HL-60 (cell line): ENCODE data around the gene COTL1.

Experiments used
- GABPA ChIP-seq: IDR thresholded peaks from 2 replicates; pipeline ENCODE4 v1.6.1; 2012; ENCODE audit warnings: low read depth
- POLR2AphosphoS5 ChIP-seq: IDR thresholded peaks from 2 replicates; pipeline ENCODE4 v1.6.1; 2012; ENCODE audit warnings: low read depth
- SPI1 ChIP-seq: IDR thresholded peaks from 2 replicates; pipeline ENCODE4 v1.6.1; 2012; ENCODE audit warnings: low read depth, mild to moderate bottlenecking, borderline replicate concordance
- TF ChIP-seq, protein P1 (sequence below): IDR thresholded peaks from one replicate; pipeline ENCODE4 v1.5.1; 2011; ENCODE audit warnings: low read length, control low read depth, inconsistent platforms; ENCODE audit not compliant: insufficient read depth
- TF ChIP-seq, protein P2 (sequence below): IDR thresholded peaks from 2 replicates; pipeline ENCODE4 v1.6.1; 2012; ENCODE audit warnings: low read depth; ENCODE audit not compliant: insufficient replicate concordance

DNA sequence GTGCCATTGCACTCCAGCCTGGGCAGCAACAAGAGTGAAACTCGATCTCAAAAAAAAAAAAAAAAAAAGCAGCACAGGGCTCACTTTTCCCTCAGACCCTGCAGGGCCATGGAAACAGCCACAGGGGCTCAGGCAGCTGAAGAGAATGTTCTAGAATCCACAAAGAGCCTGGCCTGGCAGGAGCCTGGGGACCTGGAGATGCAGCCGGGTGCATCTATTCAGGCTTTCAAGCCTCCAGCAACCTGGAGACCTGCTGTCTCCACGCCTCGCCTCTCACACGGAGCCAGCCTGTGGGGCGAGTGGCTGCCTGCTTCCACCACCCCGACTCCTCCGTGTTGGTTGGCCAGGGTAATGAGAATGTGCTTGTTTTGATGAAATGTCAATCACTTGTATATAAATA, 69.4 kb downstream of the COTL1 start:
- TF ChIP-seq, protein P1, sequence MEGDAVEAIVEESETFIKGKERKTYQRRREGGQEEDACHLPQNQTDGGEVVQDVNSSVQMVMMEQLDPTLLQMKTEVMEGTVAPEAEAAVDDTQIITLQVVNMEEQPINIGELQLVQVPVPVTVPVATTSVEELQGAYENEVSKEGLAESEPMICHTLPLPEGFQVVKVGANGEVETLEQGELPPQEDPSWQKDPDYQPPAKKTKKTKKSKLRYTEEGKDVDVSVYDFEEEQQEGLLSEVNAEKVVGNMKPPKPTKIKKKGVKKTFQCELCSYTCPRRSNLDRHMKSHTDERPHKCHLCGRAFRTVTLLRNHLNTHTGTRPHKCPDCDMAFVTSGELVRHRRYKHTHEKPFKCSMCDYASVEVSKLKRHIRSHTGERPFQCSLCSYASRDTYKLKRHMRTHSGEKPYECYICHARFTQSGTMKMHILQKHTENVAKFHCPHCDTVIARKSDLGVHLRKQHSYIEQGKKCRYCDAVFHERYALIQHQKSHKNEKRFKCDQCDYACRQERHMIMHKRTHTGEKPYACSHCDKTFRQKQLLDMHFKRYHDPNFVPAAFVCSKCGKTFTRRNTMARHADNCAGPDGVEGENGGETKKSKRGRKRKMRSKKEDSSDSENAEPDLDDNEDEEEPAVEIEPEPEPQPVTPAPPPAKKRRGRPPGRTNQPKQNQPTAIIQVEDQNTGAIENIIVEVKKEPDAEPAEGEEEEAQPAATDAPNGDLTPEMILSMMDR: no peak
- TF ChIP-seq GABPA: no peak
- no peak for TF ChIP-seq POLR2AphosphoS5
- TF ChIP-seq, protein P2, sequence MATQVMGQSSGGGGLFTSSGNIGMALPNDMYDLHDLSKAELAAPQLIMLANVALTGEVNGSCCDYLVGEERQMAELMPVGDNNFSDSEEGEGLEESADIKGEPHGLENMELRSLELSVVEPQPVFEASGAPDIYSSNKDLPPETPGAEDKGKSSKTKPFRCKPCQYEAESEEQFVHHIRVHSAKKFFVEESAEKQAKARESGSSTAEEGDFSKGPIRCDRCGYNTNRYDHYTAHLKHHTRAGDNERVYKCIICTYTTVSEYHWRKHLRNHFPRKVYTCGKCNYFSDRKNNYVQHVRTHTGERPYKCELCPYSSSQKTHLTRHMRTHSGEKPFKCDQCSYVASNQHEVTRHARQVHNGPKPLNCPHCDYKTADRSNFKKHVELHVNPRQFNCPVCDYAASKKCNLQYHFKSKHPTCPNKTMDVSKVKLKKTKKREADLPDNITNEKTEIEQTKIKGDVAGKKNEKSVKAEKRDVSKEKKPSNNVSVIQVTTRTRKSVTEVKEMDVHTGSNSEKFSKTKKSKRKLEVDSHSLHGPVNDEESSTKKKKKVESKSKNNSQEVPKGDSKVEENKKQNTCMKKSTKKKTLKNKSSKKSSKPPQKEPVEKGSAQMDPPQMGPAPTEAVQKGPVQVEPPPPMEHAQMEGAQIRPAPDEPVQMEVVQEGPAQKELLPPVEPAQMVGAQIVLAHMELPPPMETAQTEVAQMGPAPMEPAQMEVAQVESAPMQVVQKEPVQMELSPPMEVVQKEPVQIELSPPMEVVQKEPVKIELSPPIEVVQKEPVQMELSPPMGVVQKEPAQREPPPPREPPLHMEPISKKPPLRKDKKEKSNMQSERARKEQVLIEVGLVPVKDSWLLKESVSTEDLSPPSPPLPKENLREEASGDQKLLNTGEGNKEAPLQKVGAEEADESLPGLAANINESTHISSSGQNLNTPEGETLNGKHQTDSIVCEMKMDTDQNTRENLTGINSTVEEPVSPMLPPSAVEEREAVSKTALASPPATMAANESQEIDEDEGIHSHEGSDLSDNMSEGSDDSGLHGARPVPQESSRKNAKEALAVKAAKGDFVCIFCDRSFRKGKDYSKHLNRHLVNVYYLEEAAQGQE: no peak
- TF ChIP-seq SPI1: no peak
